Hematopoietic multipotent progenitor cell treated with erythropoietin and hydrocortisone succinate and interleukin-3 and kit ligand, for 6 days (in vitro differentiated cells): ENCODE measurements around the gene SLC66A1.

ENCODE experiments used
- DNase-seq: peaks from one replicate; pipeline ENCODE4 v3.0.0-alpha.2; 2015

Gene SLC66A1

DNA sequence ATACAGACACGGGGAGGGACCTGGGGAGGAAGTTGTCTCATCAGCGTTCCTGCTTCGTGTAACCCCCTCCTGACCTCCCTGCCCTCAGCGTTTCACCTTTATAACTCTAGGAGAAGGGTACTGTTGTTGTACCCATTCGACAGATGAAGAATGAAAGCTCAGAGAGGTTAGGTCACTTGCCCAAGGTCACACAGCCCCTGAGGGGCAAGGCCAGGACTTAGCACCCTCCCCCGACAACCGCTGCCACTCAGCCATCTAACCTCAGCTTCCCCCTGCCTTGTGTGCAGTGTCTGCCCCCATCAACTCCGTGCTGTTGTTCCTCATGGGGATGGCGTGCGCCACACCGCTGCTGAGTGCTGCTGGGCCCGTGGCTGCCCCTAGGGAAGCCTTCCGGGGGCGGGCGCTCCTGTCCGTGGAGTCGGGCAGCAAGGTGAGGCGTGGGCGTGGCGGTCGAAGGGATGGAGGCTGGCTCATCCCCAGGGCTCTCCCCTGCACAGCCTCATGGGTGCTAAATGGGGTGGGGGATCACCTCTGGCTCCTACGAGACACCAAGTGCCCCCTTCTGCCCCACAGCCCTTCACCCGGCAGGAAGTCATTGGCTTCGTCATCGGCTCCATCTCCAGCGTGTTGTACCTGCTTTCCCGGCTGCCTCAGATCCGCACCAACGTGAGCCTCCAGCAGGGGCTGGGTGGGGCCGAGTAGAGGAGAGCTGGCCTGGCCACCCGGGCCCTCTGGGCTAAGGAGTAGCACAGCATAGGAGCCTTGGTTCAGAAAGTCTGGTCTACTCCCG lies 14.0 kb downstream of the SLC66A1 start:
- peak; percentile 47 for DNase-seq

DNA sequence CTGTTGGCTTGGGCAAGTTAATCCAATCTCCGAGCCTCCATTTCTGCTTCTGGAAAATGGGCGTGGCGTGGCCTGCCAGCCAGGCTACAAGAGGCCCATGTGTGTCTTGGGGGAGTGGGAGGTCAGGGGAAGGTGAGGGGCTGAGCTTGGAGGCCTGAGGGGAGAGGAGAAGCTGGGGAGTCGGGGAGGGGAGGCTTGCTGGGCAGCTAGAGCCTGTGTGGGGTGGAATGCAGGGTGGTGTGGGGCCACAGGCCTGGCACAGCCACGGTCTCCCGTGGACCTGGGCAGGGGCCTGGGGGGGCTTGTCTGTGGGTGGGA lies 14.6 kb downstream of the SLC66A1 start:
- DNase-seq: no peak

DNA sequence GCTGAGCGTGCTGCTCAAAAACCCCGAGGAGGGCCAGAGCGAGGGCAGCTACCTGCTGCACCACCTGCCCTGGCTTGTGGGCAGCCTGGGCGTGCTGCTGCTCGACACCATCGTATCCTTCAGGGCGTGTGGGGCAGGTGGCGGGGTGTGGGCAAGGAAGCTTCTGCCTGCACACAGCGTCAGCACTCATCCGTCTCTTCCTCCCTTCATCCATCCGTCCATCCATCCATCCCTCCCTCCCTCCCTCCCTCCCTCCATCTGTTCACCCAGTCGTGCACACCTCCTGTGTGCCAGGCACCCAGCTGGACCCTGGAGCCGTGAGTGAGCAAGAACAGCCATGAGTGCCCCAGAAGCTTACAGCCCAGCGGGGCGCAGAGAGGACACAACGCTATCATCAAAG lies 15.2 kb downstream of the SLC66A1 start:
- DNase-seq: no peak

DNA sequence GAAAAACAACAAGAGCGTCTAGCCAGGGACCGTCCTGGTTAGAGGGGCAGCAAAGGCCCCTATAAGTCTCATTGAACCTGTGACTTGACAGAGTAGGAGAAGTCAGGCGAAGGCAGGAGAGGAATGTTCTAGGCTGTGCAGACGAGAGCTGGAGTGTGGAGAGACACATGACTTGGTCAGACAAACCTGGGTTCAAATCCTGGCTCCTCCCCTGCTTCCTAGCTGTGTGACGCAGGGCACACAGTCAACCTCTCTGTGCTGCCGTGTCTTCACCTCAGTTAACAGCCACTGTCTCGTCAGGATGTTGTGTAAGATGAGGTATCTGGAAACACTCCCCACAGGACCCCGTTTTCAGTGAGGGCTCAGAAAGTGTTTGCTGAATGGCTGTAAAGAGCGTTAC lies 15.6 kb downstream of the SLC66A1 start:
- no peak for DNase-seq

DNA sequence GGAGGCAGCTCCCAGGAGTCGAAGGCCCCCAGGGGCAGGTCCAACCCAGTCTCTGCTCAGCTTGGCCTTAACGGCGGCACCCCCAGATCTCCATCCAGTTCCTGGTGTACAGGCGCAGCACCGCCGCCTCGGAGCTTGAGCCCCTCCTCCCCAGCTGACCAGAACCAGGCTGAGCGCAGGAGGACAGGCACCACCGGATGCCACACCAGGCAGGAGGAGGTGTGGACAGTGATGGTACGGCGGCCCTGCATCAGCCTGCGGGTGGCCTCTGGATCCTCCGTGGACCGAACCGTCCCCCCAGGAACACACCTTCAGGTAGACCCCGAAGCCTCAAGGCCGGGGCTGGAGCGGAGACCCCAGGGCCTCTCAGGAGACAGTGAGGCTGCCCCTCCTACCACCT lies 16.4 kb downstream of the SLC66A1 start:
- DNase-seq: no peak

DNA sequence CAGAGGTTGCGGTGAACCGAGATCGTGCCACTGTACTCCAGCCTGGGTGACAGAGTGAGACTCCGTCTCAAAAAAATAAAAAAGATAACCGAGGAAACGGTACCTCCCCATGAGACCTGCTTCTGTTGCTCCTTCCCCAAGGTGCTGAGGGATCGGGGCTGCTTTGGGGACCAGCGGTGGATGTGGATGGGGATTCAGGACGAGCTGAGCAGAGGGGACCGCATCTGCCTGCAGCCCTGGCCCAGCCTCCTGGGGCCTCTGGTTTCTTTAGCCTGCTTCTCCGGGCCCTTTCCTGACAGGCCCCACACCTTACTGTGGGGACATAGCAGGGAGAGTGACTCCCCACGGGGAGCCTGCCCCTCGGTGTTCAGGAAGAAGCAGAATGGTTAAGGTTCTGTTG lies 17.1 kb downstream of the SLC66A1 start:
- no peak for DNase-seq

DNA sequence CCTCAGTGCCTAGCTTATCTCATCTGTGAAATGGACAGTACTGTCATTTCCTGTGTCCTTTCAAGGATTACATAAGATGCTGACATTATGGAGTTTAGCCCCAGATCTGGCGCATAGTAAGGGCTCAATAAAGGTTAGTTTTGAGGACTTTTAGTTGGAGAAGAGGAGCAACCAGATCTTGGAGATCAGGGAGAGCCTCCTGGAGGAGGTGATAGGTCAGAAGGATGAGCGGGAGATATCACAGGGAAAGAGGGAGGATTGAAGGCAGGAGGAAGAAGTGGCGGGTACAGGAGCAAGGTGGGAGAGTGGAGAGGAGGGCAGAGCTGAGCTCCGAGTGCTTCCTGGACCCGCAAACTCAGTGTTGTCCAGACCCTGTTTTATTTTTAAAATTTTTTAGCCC lies 17.5 kb downstream of the SLC66A1 start:
- DNase-seq: no peak

DNA sequence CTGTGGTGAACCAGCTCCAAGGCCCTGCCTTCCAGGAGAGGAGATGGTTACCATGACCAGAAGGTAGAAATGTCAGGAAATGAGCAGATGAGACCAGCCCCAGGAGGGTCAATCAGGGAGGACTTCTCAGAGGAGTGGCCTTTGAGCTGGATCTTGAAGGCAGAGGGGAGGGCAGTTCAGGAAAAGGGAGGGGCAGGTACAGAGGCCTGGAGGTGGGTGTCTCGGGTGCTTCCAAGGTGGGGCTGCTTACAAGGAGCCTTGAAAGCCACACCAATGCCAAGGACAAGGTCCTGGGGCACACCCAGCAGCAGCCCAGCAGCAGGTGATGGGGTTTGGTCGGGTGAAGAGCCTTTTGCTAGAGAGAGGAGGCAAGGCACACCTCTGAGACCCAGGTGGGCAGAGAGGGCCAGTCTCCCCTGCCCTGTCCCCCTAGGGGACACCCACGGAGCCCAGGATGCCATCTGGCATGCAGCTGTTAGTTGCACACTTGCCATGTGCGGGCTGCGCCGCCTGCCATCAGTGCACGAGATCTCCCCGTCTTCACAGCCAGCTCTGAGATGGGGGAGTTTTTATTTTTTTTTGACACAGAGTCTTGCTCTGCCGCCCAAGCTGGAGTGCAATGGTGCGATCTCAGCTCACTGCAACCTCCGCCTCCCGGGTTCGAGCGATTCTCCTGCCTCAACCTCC lies 18.5 kb downstream of the SLC66A1 start:
- no peak for DNase-seq

DNA sequence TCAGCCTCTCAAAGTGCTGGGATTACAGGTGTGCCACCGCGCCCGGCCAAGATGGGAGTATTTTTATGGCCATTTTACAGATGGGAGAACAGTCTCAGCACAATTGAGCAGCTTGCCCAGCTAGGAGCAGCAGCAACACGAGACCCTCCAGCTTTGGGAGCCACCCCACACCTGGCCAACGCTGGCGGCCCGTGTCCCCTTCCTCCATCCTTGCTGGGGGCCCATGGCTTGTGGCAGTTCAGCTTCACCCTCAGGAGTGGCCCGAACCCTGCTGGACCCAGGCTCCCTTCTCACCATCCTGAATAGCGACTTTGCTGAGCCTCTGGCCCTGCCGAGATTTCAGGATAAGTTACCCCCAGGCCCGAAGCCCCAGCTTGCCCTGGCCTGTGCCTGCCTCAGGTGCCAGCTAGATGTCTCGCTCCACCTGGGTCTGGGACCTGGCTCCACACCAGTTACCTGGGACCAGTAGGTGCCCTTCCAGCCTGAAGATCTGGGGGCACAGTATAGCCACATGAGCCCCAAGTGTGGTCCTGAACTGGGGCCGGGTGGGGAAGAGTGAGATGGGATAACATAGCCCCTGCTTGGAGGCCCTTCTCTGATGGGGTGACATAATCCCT lies 19.2 kb downstream of the SLC66A1 start:
- no peak for DNase-seq

DNA sequence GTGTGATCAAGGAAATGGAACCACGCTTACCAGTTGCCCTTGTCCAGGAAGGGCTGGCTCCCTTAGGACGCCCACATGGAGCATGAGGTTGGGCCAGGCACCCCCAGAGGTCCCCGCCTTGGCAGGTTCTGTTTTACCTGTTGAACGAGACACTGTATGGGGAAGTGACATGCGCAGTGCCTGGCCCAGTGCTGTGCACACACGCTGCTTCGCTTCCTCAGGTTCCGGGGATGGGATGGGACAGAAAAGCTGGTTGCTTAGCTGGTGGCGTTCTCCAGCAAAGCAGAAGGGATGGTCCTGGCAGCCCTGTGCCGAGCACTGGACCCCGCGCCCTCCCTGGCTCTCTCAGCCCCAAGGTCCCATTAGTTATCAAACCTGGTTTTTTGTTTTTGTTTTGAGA lies 20.7 kb downstream of the SLC66A1 start:
- no peak for DNase-seq

DNA sequence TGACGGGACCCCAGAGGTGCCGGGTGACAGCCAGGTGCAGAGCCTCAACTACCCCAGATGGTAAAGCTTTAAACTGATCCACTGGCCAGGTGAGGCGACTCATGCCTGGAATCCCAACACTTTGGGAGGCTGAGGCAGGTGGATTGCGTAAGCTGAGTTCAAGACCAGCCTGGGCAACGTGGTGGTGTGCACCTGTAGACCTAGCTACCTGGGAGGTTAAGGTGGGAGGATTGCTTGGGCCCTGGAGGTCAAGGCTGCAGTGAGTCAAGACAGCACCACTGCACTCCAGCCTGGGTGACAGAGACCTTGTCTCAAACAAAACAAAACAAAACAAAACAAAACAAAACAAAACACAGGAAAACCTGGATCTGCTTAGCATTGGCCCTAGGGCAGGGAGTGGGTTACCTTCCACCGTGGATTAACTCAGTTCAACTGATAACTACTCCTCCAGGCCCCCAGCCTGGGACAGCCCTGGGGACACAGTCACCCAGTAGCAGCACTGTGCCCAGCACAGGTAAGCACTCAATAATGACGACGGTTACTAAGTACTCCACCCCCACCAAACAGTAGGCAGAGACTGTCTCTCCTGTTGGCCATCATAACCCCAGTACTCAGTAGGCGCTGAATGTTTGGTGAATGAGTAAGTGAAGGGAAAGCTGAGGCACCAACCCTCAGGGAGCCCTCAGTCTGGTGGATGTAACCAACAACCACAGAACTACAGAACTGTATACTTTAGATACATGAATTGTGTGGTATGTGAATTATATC lies 21.6 kb downstream of the SLC66A1 start:
- no peak for DNase-seq

DNA sequence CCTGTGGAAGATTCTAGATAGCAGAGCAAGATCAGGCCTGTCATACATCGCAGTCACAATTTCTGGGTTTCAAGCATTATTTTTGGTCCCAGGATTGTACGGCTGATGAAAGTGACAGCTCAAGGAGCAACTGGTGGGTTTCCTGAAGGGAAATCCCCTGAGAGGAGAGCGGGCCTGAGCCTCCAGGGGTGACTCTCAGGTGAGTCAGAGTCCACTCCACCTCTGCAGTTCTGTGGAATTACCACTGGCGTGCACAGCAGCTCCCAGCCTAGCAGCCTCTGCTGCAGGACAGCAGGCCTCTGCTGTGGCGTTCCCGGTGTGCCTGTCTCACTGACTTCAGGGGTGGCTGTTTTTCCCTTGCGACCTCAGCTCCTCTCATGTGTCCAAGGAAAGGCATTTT lies 24.4 kb downstream of the SLC66A1 start:
- no peak for DNase-seq

DNA sequence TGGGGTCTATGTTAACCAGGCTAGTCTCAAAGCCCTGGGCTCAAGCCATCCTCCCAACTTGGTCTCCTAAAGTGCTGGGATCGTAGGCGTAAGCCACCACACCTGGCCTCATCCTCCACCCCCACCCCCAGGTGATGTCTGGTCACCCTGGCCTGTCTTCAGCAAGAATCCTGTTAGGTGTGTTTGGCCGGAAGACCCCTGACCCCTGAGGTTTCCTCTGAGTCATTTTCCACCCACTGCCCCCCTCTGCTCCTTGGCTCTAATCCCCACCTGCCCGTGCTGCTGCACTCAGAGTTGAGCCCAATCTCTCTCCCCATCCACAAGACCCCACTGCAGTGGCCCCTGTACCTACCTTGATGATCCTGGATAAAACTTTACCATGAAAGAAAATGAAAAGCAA lies 25.2 kb downstream of the SLC66A1 start:
- no peak for DNase-seq

DNA sequence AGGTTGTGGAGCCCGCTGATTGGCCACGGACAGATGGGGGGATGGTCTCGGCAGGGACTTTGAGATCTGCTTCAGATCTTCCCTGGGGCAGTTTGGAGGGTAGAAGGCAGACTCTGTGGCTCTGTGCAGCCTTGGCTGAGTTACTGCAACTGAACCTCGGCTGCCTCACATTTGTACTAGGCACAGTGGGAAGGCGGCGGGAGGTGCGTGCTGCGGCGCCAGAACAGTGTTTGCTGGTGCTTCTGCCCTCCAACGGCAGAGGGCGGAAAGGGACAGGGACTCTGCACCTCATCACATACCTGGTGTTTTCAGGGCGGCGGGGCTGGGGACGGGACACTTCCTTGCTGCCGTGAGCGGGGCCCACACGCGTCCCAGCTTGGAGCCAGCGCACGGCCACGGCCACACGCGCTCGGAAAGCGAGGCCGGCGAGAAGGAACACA lies 26.2 kb downstream of the SLC66A1 start:
- DNase-seq: no peak

DNA sequence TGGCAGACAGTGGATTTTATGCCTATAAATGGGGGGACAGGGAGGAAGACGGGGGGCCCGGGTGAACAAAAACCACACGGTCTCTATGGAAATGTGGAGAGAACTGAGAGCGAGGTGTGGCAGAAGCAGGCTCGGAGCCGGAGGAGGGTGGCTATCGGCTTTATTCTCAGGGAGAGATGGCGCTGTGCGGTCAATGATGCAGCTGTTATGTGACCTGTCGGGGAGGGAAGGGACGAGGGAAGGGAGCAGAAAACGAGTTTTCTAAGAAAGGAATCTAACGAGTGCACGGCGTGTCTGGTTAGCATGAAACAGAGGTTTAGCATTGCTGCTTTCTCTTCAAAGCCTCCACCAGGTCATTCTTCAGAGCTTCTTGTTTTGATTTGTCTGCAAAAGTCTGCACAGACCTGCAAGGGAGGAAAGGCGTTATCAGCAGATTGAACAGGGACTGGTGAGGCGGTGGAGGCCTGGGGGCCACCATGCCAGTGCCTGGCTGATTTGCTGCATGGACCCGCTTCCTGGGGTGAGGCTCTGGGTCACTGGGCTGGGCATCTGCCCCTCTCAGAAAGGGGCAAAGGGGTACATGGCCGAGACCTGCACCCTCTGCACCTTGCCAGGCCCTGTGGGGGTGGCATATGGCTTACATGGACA lies 27.2 kb downstream of the SLC66A1 start:
- no peak for DNase-seq

DNA sequence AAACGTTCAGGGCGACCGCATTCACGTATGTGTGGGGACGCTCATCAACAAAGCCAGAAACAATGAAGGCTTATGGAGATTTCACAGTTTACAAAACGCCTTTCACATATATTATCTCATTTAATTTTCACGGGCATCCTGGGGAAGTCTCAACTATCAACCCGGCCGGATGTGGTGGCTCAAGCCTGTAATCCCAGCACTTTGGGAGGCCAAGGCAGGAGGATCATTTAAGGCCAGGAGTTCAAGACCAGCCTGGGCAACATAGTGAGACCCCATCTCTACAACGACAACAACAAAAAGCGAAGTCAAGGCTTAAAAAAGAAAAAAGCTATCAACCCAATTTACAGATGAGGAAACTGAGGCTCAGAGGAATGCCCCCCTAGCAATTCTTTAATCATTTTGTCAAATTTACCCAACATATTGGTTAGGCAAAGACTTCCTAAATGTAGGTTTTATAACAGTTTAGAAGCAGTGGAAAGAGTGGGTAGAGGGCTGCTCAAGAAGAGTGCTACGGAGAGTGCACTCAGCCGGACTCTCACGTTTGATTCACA lies 28.3 kb downstream of the SLC66A1 start:
- DNase-seq: no peak

DNA sequence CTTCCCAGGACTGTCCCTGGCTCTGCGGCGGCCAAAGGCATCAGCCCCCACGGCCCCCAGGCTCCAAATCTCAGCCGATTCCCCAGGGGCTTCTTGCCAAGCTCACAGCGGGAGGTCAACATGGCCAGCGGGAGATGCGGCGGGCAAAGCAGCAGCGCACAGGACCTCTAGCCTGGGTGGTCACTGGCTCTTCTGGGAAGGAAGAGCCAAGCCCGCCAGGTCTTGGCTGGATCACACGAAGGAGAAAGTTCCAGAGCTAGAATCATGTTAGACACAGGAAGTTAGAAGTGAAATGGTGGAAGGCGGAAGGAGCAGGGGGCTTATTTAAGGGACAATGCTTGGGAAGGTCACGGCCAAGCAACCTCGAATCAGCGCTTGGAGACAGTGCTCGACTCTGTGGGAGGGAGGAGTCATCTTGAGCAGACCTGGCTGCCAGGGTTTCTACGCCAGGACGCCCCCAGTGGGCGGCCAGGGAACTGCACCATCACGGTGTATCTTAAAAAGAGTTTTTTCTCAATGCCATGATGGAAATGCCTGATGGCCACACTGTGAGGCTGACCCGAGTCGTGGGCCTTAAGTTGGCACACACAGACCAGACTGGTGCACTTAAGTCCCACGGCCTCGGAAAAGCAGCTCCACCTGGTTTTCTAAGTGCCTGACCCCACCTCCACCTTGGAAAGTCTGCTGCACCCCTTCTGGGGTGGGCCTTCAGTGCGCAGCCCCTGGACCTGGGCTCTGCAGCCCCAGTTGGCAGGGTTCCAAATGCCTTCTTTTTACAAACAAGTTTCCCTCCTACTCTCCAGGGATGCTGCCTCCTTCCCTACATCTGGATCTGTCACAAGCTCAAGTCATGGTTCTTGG lies 29.3 kb downstream of the SLC66A1 start:
- peak; percentile 81 for DNase-seq

DNA sequence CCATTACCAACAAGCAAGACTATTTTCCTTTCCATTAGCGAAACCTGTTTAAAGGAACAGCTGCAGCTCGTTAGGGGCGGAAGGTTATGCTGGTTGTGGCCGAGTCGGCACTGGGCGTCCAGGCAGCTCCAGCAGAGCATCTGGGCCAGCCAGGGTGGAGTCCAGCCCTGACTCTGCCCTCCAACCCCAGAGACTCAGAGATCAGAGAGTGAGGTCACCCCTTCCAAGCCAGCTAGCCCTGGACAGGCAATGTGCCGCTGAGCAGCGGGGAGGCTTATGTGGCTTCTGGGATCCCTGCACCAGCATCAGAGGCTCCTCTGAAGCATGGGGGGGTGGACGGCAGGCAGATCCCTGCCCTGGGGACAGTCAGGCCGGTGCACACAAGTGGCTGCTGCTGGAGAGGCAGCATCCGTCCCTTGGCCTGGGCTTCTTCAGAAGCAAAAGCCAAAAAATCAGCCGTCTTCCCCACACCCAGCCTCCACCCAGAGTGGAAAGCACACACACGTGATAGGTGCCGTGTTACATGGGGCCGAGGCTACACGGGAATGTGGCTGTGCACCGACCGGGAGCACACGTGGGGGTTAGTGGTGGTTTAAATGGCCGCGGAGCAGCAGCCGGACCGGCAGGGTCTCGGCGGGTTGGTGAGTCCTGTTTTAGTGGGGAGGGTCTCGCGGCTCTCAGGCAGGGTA lies 30.1 kb downstream of the SLC66A1 start:
- no peak for DNase-seq

DNA sequence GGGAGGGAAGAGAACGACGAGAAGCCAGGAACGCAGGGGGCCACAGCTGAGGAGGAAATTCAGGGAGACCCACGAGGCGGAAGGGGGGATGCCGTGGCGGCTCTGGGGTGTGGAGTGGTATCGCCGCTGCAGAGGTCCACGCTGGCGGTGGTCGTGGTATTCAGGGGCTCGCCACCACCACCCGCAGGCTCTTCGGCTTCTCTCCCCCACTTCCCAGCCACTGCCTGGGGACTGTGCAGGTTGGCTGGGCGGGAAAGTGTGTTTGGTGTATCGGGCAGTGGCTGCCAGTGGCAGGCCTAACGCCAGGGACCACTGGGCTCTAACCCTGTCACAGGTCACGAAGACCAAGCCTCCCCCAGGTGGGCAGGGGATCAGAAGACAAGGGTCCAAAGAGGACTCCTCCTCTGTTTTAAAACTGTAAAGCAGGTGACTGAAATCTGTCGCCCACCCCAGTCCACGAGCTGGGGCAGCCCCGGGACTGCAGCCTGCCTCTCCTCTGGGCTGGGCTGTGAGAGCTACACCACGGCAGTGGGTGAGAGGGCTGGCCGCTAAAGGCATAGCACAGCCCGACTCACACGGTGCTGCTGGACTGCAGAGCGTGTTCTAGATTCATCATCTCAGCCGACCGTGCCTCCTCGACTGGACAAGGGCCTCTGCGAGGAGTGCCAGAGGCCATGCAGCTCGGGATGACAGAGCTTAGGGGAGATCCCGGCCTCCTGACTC lies 30.9 kb downstream of the SLC66A1 start:
- no peak for DNase-seq

DNA sequence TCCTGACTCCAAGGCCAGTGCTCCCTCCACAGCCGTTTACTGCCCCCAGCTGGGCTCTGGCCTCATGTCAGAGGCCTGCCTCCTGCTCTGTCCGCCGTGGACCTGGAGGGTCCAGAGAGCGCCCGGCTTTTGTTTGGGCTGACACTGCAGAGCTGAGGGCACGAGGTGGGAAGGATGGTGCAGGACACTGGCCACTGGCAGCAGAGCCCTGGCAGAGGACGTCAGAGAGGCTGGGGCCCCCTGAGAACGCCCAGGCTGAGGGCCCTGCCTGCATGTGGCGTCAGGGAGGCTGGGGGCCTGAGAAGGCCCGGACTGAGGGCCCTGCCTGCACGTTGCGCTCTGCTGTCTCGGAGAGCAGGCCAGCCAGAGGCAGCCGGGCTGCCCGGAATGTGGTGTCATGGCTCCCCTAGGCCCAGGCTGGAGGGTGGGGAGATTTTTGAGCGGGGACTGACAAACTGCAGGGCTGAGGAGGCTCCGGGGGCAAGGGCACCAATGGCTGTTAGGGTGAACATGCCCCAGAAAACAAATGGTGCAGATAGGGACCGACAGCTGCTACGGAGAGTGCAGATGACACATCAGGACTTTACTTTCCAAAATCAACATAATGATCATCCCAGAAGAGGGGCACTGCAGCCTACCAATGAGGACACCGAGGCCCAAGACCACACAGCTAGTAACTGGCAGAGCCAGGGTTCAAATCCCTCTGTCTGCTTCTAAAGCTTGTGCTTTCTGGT lies 31.7 kb downstream of the SLC66A1 start:
- no peak for DNase-seq
